Measurements from ENCODE around the gene HTR6.

HTR6 gene

DNA sequence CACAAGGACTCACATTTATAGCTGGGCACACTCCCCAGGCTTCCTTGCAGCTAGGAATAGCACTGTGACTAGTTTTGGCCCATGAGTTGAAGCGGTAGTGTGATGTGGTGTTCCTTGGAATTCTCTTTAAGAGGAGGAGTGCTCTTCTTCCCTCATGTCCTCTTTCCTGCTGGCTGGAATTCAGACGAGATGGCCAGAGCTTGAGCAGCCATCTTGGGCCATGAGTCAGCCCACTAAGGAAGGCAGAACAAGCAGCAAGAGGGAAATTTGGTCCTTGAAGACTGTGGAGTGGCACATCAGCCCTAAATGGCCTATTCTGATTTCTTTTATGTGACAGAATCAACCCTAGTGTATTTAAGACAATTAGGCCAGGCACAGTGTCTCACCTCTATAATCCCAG lies 20.0 kb downstream of the HTR6 start:
- no peak for DNase-seq (ENCODE audit: low read depth)
- no peak for TF ChIP-seq CTCF (IDR thresholded peaks at IDR 0.05; ENCODE audit: low read depth, low read length, missing control alignments)
- H3K4me3 ChIP-seq (ENCODE audit: low read depth, low read length), result no peak overlapping the region

- H3K4me3 ChIP-seq (ENCODE audit: low read depth, low read length), result no peak overlapping the region
- DNase-seq (ENCODE audit: low read depth), result no peak
- TF ChIP-seq CTCF (IDR thresholded peaks at IDR 0.05; ENCODE audit: low read depth, low read length, missing control alignments), result no peak
These were observed 21.3 kb downstream of the HTR6 start for GRCh38 chr1:19685994-19686393.

- TF ChIP-seq CTCF (IDR thresholded peaks at IDR 0.05; ENCODE audit: low read depth, low read length, missing control alignments), result no peak
- no peak for DNase-seq (ENCODE audit: low read depth)
- H3K4me3 ChIP-seq (ENCODE audit: low read depth, low read length), result no peak overlapping the region
These were observed 22.7 kb downstream of the HTR6 start for GRCh38 chr1:19687414-19687813.

GRCh38 chr1:19688041-19688842 lies 23.6 kb downstream of the HTR6 start:
- no peak overlapping the region for H3K4me3 ChIP-seq (ENCODE audit: low read depth, low read length)
- DNase-seq (ENCODE audit: low read depth), result no peak
- TF ChIP-seq CTCF (IDR thresholded peaks at IDR 0.05; ENCODE audit: low read depth, low read length, missing control alignments), result no peak

- no peak for DNase-seq (ENCODE audit: low read depth)
- TF ChIP-seq CTCF (IDR thresholded peaks at IDR 0.05; ENCODE audit: low read depth, low read length, missing control alignments), result no peak
- no peak overlapping the region for H3K4me3 ChIP-seq (ENCODE audit: low read depth, low read length)
These were observed 24.5 kb downstream of the HTR6 start for GRCh38 chr1:19689085-19689757.

DNA sequence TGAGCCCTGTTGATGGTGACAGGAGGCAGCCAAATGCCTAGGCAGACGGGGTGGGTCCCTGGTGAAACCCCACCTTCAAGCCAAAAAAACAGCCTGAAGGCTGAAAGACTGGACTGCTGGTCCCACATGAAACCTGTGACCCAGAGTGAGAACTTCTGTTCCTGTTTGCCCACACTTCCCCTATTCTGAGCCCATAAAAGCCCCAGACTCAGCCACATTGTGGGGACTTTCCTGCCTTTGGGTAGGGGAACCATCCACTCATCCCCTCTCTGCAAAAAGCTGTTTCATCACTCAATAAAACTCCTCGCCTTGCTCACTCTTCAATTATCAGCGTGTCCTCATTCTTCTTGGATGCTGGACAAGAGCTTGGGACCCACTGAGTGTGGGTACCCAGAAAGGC lies 25.2 kb downstream of the HTR6 start:
- no peak for TF ChIP-seq CTCF (IDR thresholded peaks at IDR 0.05; ENCODE audit: low read depth, low read length, missing control alignments)
- no peak overlapping the region for H3K4me3 ChIP-seq (ENCODE audit: low read depth, low read length)
- DNase-seq (ENCODE audit: low read depth), result no peak

Data from GM12864 (cell line).